DND-41 (cell line): Measurements from ENCODE around the gene SKIDA1.
A peak's percentile ranks its signal among the peaks of the same experiment; 100 is the strongest.
"Not testable (repeated sequence)": the region's sequence is repeated elsewhere in the genome, so short reads cannot be mapped to it uniquely, and the experiment has no call there.

ENCODE experiments used
- ATAC-seq: fragments of 200-7000 bp; cut with Tn5 transposase; 3 replicates; pipeline ENCODE4 v1.9.1; 2021; ENCODE audit warnings: low read depth; ENCODE audit not compliant: insufficient read depth
- DNase-seq: peaks from one replicate; pipeline ENCODE4 v3.0.0-alpha.2; 2020
- H2AFZ ChIP-seq: 2 replicates; pipeline ENCODE4 v1.6.0; 2012; ENCODE audit warnings: low read depth, low read length
- H3K27ac ChIP-seq: 2 replicates; pipeline ENCODE4 v1.5.1; 2012; ENCODE audit warnings: low read length, inconsistent platforms
- H3K27me3 ChIP-seq: fragments of 200-600 bp; sonication (generic); 2 replicates; pipeline ENCODE4 v1.6.0; 2012; ENCODE audit warnings: low read length, mild to moderate bottlenecking, inconsistent platforms; ENCODE audit not compliant: insufficient read depth, poor library complexity
- H3K36me3 ChIP-seq: 2 replicates; pipeline ENCODE4 v1.5.1; 2012; ENCODE audit warnings: low read length, inconsistent platforms; ENCODE audit not compliant: insufficient read depth
- H3K4me1 ChIP-seq: 2 replicates; pipeline ENCODE4 v1.5.1; 2012; ENCODE audit warnings: mild to moderate bottlenecking, low read length; ENCODE audit not compliant: insufficient read depth
- H3K4me2 ChIP-seq: 2 replicates; pipeline ENCODE4 v1.6.0; 2012; ENCODE audit warnings: mild to moderate bottlenecking, moderate library complexity, low read length, inconsistent platforms; ENCODE audit not compliant: insufficient read depth
- H3K4me3 ChIP-seq, 2 experiments: fragments of 200-600 bp in 1 of 2; shearing (Covaris generic) in 1 of 2; 2 replicates each; pipeline ENCODE4 v1.5.1; 2012 to 2016; ENCODE audit warnings: inconsistent platforms in 2 of 2, low read length in 2 of 2, mild to moderate bottlenecking in 2 of 2, low read depth in 1 of 2, moderate library complexity in 1 of 2
- H3K79me2 ChIP-seq: 2 replicates; pipeline ENCODE4 v1.6.0; 2012; ENCODE audit warnings: low read length, inconsistent platforms; ENCODE audit not compliant: insufficient read depth
- H3K9ac ChIP-seq: 2 replicates; pipeline ENCODE4 v1.6.0; 2012; ENCODE audit warnings: low read depth, mild to moderate bottlenecking, inconsistent platforms, low read length, moderate library complexity
- H3K9me3 ChIP-seq: 2 replicates; pipeline ENCODE4 v1.5.1; 2012; ENCODE audit warnings: low read length, moderate library complexity, mild to moderate bottlenecking, inconsistent platforms; ENCODE audit not compliant: insufficient read depth, severe bottlenecking
- H4K20me1 ChIP-seq: 2 replicates; pipeline ENCODE4 v1.6.0; 2012; ENCODE audit warnings: low read length; ENCODE audit not compliant: insufficient read depth
- EZH2 ChIP-seq: IDR thresholded peaks from 3 replicates; pipeline ENCODE4 v1.6.1; 2012; ENCODE audit warnings: borderline replicate concordance, low read depth, mild to moderate bottlenecking, moderate library complexity, low read length, inconsistent platforms; ENCODE audit not compliant: severe bottlenecking
- TF ChIP-seq, protein P1 (sequence below): IDR thresholded peaks from 2 replicates; pipeline ENCODE4 v1.5.1; 2012; ENCODE audit warnings: borderline replicate concordance, low read length, moderate library complexity, mild to moderate bottlenecking; ENCODE audit not compliant: poor library complexity, severe bottlenecking; ENCODE audit errors: extremely low read depth

SKIDA1 gene

DNA sequence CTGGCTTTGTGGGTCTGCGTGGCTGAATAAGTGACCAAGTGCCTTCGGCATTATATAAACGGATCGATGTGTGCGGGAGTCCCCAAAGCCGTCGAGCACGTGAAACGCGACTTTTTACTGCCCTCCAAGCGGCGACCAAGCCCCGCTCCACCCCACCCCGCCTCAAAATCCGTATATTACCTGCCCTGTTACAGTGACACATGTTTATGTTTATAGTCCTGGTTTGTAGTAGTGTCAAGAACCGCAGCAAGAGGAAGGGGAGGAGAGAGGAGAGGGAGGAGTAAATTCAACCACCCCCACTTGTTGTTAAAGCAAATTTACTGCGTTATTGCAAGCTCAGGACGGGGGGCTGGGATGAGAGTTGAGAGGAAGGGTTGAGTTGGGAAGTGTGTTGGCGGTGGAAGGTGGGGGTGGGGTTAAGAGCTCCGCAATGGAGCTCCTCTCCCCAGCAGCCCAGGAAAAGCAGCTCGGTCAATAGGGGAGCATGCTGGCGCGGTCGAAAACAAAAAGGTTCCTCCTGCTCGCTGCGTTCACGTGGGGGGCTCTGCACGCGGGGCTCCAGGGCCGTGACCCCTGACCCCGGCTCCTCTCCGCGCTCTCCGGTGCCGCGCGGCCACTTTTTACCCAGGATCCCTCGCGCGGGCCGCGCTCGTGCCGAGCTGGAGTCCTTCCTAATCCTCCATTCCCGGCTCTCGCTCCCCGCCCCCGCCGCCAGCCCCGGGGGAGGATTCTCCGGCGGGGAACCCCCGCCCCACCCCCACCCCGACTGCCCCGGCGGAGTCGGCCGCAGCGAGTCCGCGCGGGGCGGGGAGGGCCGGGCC lies at the start of gene SKIDA1:
SKIDA1 (minus strand) TSS at position 316 of the 821 bp plus-strand sequence. CDS start 7,860 bp downstream, outside the sequence.
- H2AFZ ChIP-seq = peak within 1 kb of the TSS; percentile 79
- no peak for TF ChIP-seq EZH2
- TF ChIP-seq, protein P1, sequence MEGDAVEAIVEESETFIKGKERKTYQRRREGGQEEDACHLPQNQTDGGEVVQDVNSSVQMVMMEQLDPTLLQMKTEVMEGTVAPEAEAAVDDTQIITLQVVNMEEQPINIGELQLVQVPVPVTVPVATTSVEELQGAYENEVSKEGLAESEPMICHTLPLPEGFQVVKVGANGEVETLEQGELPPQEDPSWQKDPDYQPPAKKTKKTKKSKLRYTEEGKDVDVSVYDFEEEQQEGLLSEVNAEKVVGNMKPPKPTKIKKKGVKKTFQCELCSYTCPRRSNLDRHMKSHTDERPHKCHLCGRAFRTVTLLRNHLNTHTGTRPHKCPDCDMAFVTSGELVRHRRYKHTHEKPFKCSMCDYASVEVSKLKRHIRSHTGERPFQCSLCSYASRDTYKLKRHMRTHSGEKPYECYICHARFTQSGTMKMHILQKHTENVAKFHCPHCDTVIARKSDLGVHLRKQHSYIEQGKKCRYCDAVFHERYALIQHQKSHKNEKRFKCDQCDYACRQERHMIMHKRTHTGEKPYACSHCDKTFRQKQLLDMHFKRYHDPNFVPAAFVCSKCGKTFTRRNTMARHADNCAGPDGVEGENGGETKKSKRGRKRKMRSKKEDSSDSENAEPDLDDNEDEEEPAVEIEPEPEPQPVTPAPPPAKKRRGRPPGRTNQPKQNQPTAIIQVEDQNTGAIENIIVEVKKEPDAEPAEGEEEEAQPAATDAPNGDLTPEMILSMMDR = no peak
- no peaks in the 10 kb centered on the region for H3K79me2 ChIP-seq
- ATAC-seq (peak; percentile 84), DNase-seq (peak; percentile 73)
- no peaks in the 10 kb centered on the region for H4K20me1 ChIP-seq
- peak within 1 kb of the TSS; percentile 16 to 60; a peak in 3 of 4 replicates for H3K4me3 ChIP-seq
- peaks cover 14% of the 10 kb centered on the region for H3K27me3 ChIP-seq
- peak within 1 kb of the TSS; percentile 85 for H3K27ac ChIP-seq
- peak within 1 kb of the TSS; percentile 72 for H3K4me2 ChIP-seq
- H3K9ac ChIP-seq = peak within 1 kb of the TSS; percentile 58
- H3K36me3 ChIP-seq = no peaks in the 10 kb centered on the region
- H3K4me1 ChIP-seq = peaks cover 16% of the 10 kb centered on the region
- H3K9me3 ChIP-seq = no peaks in the 10 kb centered on the region

DNA sequence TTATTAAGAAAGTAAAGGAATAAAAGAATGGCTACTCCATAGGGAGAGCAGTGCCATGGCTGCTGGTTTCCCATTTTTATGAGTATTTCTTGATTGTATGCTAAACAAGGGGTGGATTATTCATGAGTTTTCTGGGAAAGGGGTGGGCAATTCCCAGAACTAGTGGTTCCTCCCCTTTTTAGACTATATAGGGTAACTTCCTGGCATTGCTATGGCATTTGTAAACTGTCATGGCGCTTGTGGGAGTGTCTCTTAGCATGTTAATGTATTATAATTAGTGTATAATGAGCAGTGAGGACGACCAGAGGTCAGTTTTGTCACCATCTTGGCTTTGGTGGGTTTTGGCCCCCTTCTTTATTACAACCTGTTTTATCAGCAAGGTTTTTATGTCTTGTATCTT lies 49.0 kb upstream of the SKIDA1 start:
- H3K27ac ChIP-seq, DNase-seq, ATAC-seq, H3K27me3 ChIP-seq, H3K4me3 ChIP-seq, H3K4me2 ChIP-seq, H2AFZ ChIP-seq, H3K9ac ChIP-seq, H3K9me3 ChIP-seq, H3K4me1 ChIP-seq: not testable (repeated sequence)
- Histone ChIP-seq H3K79me2 (peaks cover 98% of the 10 kb centered on the region), H4K20me1 (peaks cover 27% of the 10 kb centered on the region; the same call in 1 of the 2 replicates), H3K36me3 (peaks cover 12% of the 10 kb centered on the region)

- peaks cover 98% of the 10 kb centered on the region for H3K79me2 ChIP-seq
- DNase-seq (no peak), ATAC-seq (no peak)
- no peaks in the 10 kb centered on the region for H3K9me3 ChIP-seq
- H3K36me3 ChIP-seq = peaks cover 12% of the 10 kb centered on the region
- peaks cover 27% of the 10 kb centered on the region for H4K20me1 ChIP-seq
- H3K27ac ChIP-seq = no peak overlapping the region
- H3K4me2 ChIP-seq = no peak overlapping the region
- no peaks in the 10 kb centered on the region for H3K4me1 ChIP-seq
- no peak overlapping the region for H3K9ac ChIP-seq
- no peaks in the 10 kb centered on the region for H3K27me3 ChIP-seq
- no peak overlapping the region for H2AFZ ChIP-seq
- no peak overlapping the region for H3K4me3 ChIP-seq
- TF ChIP-seq EZH2 = no peak
- TF ChIP-seq, protein P1 = no peak
Measured at GRCh38 chr10:21572578-21572977, 47.1 kb upstream of the SKIDA1 start.

DNA sequence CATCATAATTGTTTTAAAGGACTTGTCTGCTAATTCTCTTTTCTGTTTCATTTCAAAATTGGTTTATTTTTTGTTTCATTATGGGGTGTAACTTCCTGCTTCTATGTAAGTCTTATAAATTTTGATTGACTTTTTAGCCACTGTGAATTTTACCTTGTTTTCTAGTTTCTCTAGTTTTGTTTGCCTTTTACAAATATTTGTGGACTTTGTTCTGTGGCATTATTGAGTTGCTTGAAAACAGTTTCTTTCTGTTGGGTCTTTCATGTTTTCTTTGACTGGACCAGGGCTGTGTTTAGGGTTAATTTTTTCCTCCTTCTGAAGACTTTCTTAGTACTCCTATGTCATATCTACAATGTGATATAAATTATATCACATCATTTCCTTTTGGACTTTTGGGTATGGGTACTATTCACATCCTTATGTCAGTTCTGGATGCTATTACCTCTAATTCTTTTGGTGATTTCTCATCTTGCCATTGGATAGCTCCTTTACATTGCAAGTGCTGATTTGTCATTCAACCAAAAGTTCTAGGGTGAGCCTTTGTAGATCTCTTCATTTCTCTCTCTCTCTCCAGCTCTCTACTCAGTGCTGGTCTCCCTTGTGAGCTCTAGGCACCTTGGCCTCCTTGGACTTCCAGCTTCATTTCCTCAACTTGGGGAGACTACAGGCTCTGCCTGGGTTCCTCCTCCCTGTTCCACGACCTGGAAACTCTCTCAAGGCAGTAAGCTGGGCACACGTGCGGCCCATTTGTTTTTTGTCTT lies 45.5 kb upstream of the SKIDA1 start:
- DNase-seq (no peak), ATAC-seq (no peak)
- Histone ChIP-seq H3K9ac (no peak overlapping the region), H3K4me1 (no peaks in the 10 kb centered on the region), H3K27ac (no peak overlapping the region), H4K20me1 (peaks cover 31% of the 10 kb centered on the region), H3K9me3 (no peaks in the 10 kb centered on the region), H3K36me3 (peaks cover 15% of the 10 kb centered on the region), H3K27me3 (no peaks in the 10 kb centered on the region), H3K4me2 (no peak overlapping the region), H2AFZ (no peak overlapping the region), H3K4me3 (no peak overlapping the region), H3K79me2 (peaks cover 99% of the 10 kb centered on the region)
- TF ChIP-seq, protein P1 = no peak
- TF ChIP-seq EZH2 = no peak

DNA sequence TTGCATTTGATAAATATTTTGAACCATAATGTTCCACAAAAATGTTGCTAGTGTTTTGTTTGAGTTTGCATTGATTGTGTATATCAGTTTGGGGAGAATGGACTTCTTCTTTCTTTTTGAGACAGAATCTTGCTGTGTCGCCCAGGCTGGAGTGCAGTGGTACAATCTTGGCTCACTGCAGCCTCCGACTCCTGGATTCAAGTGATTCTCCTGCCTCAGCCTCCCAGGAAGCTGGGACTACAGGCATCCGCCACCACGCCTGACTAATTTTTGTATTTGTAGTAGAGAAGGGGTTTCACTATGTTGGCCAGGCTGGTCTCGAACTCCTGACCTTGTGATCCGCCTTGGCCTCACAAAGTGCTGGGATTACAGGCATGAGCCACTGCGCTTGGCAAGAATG lies 33.5 kb upstream of the SKIDA1 start:
- Histone ChIP-seq H3K36me3 (peaks cover 69% of the 10 kb centered on the region), H3K79me2 (peaks cover 94% of the 10 kb centered on the region), H4K20me1 (peaks cover 26% of the 10 kb centered on the region; the same call in 1 of the 2 replicates)
- not testable (repeated sequence) for H3K4me2 ChIP-seq, H2AFZ ChIP-seq, H3K9me3 ChIP-seq, ATAC-seq, H3K27ac ChIP-seq, H3K27me3 ChIP-seq, H3K4me1 ChIP-seq, H3K9ac ChIP-seq, DNase-seq, H3K4me3 ChIP-seq
